ENCODE results near the gene HPDL.

DNA sequence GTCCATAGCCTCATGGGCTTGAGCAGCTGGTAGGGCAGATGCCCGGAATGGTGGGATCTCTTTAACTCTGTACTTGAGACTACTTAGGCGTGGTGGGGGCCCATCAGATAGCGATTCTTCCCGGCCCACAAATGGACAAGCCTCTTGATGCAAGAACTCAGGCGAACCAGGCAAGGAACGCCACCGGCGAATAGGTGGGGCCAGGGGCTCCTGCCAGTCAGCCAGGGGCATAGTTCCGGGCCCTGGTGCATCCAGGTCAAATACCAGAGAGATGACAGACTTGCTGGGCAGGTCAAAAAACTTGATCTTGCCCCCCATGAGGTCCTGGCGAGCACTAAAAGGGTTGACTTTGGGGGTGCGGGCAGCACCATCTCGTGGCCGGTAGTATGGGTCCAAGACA lies 18.3 kb downstream of the HPDL start:
- TF ChIP-seq NR2C2 (IDR thresholded peaks at IDR 0.05; ENCODE audit: borderline replicate concordance, control insufficient read depth, insufficient read length, low read depth) (no peak), MTA3 (IDR thresholded peaks at IDR 0.05; ENCODE audit: borderline replicate concordance, low read length) (no peak), POLR2AphosphoS5 (IDR thresholded peaks at IDR 0.05; ENCODE audit: low read length) (no peak), JUNB (IDR thresholded peaks at IDR 0.05) (no peak), BACH1 (IDR thresholded peaks at IDR 0.05; ENCODE audit: borderline replicate concordance) (no peak), ETV6 (conservative IDR thresholded peaks at IDR 0.05 in 1 of 2, IDR thresholded peaks at IDR 0.05 in 1 of 2; ENCODE audit: borderline replicate concordance in 1 of 2, low read depth in 1 of 2) (no peak), CBX5 (IDR thresholded peaks at IDR 0.05; ENCODE audit: low read depth) (no peak), YY1 (IDR thresholded peaks at IDR 0.05; ENCODE audit: low read depth, low read length) (no peak), EGR1 (IDR thresholded peaks at IDR 0.05; ENCODE audit: borderline replicate concordance in 1 of 2, low read depth in 2 of 2, low read length in 2 of 2) (no peak), SREBF2 (IDR thresholded peaks at IDR 0.05; ENCODE audit: low read length) (no peak), FOS (IDR thresholded peaks at IDR 0.05; ENCODE audit: borderline replicate concordance, extremely low read depth, insufficient read length) (no peak)
- TF ChIP-seq, protein P1, sequence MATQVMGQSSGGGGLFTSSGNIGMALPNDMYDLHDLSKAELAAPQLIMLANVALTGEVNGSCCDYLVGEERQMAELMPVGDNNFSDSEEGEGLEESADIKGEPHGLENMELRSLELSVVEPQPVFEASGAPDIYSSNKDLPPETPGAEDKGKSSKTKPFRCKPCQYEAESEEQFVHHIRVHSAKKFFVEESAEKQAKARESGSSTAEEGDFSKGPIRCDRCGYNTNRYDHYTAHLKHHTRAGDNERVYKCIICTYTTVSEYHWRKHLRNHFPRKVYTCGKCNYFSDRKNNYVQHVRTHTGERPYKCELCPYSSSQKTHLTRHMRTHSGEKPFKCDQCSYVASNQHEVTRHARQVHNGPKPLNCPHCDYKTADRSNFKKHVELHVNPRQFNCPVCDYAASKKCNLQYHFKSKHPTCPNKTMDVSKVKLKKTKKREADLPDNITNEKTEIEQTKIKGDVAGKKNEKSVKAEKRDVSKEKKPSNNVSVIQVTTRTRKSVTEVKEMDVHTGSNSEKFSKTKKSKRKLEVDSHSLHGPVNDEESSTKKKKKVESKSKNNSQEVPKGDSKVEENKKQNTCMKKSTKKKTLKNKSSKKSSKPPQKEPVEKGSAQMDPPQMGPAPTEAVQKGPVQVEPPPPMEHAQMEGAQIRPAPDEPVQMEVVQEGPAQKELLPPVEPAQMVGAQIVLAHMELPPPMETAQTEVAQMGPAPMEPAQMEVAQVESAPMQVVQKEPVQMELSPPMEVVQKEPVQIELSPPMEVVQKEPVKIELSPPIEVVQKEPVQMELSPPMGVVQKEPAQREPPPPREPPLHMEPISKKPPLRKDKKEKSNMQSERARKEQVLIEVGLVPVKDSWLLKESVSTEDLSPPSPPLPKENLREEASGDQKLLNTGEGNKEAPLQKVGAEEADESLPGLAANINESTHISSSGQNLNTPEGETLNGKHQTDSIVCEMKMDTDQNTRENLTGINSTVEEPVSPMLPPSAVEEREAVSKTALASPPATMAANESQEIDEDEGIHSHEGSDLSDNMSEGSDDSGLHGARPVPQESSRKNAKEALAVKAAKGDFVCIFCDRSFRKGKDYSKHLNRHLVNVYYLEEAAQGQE (IDR thresholded peaks at IDR 0.05; ENCODE audit: low read depth, low read length), result no peak
